ENCODE measurements around the gene MSRB2. TPM values are rescaled to one million over a fixed set of nuclear protein-coding genes. Genes with fewer than 3 reads are reported as not detected.

The MSRB2 gene
- total and polyA plus RNA-seq, 3 experiments from 2014 or later = 3.2 to 12.6 (median 4.3) TPM

GRCh38 chr10:23073527-23073926 is 21.9 kb upstream of the MSRB2 start:
- Histone ChIP-seq H3K9me3 (ENCODE audit: low read length) (no peaks in the 10 kb centered on the region), H3K4me3 (ENCODE audit: low read length) (no peak overlapping the region), H3K36me3 (ENCODE audit: insufficient read depth, low read length) (no peaks in the 10 kb centered on the region), H3K27ac (ENCODE audit: low read depth, low read length) (no peak overlapping the region), H3K4me1 (ENCODE audit: insufficient read depth, low read length) (no peaks in the 10 kb centered on the region), H3K27me3 (ENCODE audit: insufficient read depth, low read length, poor library complexity, severe bottlenecking) (no peaks in the 10 kb centered on the region)
- Mint-ChIP-seq H3K4me1 (no peaks in the 10 kb centered on the region), H3K27ac (no peak overlapping the region), H3K27me3 (peaks cover 7 to 47% of the 10 kb centered on the region in 2 donors), H3K4me3 (no peak overlapping the region), H3K36me3 (no peaks in the 10 kb centered on the region), H3K9me3 (no peaks in the 10 kb centered on the region)
- no peak for DNase-seq
- ChIA-PET CTCF (no interaction called here), POLR2A (no interaction called here)

- H3K27ac Mint-ChIP-seq = no peak overlapping the region
- H3K4me1 ChIP-seq (ENCODE audit: insufficient read depth, low read length) = no peaks in the 10 kb centered on the region
- no peak for DNase-seq
- H3K27ac ChIP-seq (ENCODE audit: low read depth, low read length) = no peak overlapping the region
- H3K4me3 Mint-ChIP-seq = no peak overlapping the region
- peaks cover 7% of the 10 kb centered on the region for H3K27me3 ChIP-seq (ENCODE audit: insufficient read depth, low read length, poor library complexity, severe bottlenecking)
- CTCF ChIA-PET = no interaction called here
- H3K4me1 Mint-ChIP-seq = no peaks in the 10 kb centered on the region
- no peaks in the 10 kb centered on the region for H3K36me3 ChIP-seq (ENCODE audit: insufficient read depth, low read length)
- H3K9me3 Mint-ChIP-seq = no peaks in the 10 kb centered on the region
- H3K9me3 ChIP-seq (ENCODE audit: low read length) = no peaks in the 10 kb centered on the region
- H3K4me3 ChIP-seq (ENCODE audit: low read length) = no peak overlapping the region
- peaks cover 15 to 61% of the 10 kb centered on the region in 2 donors for H3K27me3 Mint-ChIP-seq
- no peaks in the 10 kb centered on the region for H3K36me3 Mint-ChIP-seq
- POLR2A ChIA-PET = no interaction called here
These were observed 19.7 kb upstream of the MSRB2 start for GRCh38 chr10:23075672-23076071.

GRCh38 chr10:23078114-23078513 is 17.3 kb upstream of the MSRB2 start:
- peaks cover 7% of the 10 kb centered on the region for H3K27me3 ChIP-seq (ENCODE audit: insufficient read depth, low read length, poor library complexity, severe bottlenecking)
- no peak overlapping the region for H3K4me3 ChIP-seq (ENCODE audit: low read length)
- H3K4me1 Mint-ChIP-seq = no peaks in the 10 kb centered on the region

GRCh38 chr10:23079700-23080099 is 15.7 kb upstream of the MSRB2 start:
- Mint-ChIP-seq H3K36me3 (no peaks in the 10 kb centered on the region), H3K27ac (no peak overlapping the region), H3K27me3 (peaks cover 27 to 75% of the 10 kb centered on the region in 2 donors), H3K9me3 (no peaks in the 10 kb centered on the region), H3K4me3 (no peak overlapping the region), H3K4me1 (no peaks in the 10 kb centered on the region)
- Histone ChIP-seq H3K36me3 (ENCODE audit: insufficient read depth, low read length) (no peaks in the 10 kb centered on the region), H3K9me3 (ENCODE audit: low read length) (no peaks in the 10 kb centered on the region), H3K4me3 (ENCODE audit: low read length) (no peak overlapping the region), H3K27ac (ENCODE audit: low read depth, low read length) (no peak overlapping the region), H3K4me1 (ENCODE audit: insufficient read depth, low read length) (no peaks in the 10 kb centered on the region), H3K27me3 (ENCODE audit: insufficient read depth, low read length, poor library complexity, severe bottlenecking) (peaks cover 7% of the 10 kb centered on the region)
- ChIA-PET CTCF (no interaction called here), POLR2A (no interaction called here)
- no peak for DNase-seq

More at GRCh38 chr10:23078114-23078513, 17.3 kb upstream of the MSRB2 start:
- Mint-ChIP-seq H3K9me3 (no peaks in the 10 kb centered on the region), H3K27ac (no peak overlapping the region), H3K27me3 (peaks cover 27 to 76% of the 10 kb centered on the region in 2 donors), H3K4me3 (no peak overlapping the region), H3K36me3 (no peaks in the 10 kb centered on the region)
- no peak for DNase-seq
- H3K9me3 ChIP-seq (ENCODE audit: low read length) = no peaks in the 10 kb centered on the region
- H3K4me1 ChIP-seq (ENCODE audit: insufficient read depth, low read length) = no peaks in the 10 kb centered on the region
- POLR2A ChIA-PET = no interaction called here
- no peak overlapping the region for H3K27ac ChIP-seq (ENCODE audit: low read depth, low read length)
- CTCF ChIA-PET = no interaction called here
- no peaks in the 10 kb centered on the region for H3K36me3 ChIP-seq (ENCODE audit: insufficient read depth, low read length)

- CTCF ChIA-PET = no interaction called here
- Histone ChIP-seq H3K36me3 (ENCODE audit: insufficient read depth, low read length) (no peaks in the 10 kb centered on the region), H3K4me1 (ENCODE audit: insufficient read depth, low read length) (no peaks in the 10 kb centered on the region), H3K27me3 (ENCODE audit: insufficient read depth, low read length, poor library complexity, severe bottlenecking) (peaks cover 7% of the 10 kb centered on the region), H3K9me3 (ENCODE audit: low read length) (no peaks in the 10 kb centered on the region), H3K4me3 (ENCODE audit: low read length) (no peak overlapping the region), H3K27ac (ENCODE audit: low read depth, low read length) (no peak overlapping the region)
- H3K27ac Mint-ChIP-seq = no peak overlapping the region
- no peaks in the 10 kb centered on the region for H3K9me3 Mint-ChIP-seq
- DNase-seq = no peak
- H3K36me3 Mint-ChIP-seq = no peaks in the 10 kb centered on the region
- POLR2A ChIA-PET = no interaction called here
- no peak overlapping the region for H3K4me3 Mint-ChIP-seq
- H3K27me3 Mint-ChIP-seq = peaks cover 29 to 73% of the 10 kb centered on the region in 2 donors
- no peaks in the 10 kb centered on the region for H3K4me1 Mint-ChIP-seq
These were observed 15.1 kb upstream of the MSRB2 start for GRCh38 chr10:23080262-23080661.

- ChIA-PET CTCF (no interaction called here), POLR2A (no interaction called here)
- H3K36me3 Mint-ChIP-seq = no peaks in the 10 kb centered on the region
- peaks cover 29 to 64% of the 10 kb centered on the region in 2 donors for H3K27me3 Mint-ChIP-seq
- H3K4me1 Mint-ChIP-seq = no peaks in the 10 kb centered on the region
- peaks cover 7% of the 10 kb centered on the region for H3K27me3 ChIP-seq (ENCODE audit: insufficient read depth, low read length, poor library complexity, severe bottlenecking)
- H3K4me3 ChIP-seq (ENCODE audit: low read length) = no peak overlapping the region
- H3K9me3 Mint-ChIP-seq = no peaks in the 10 kb centered on the region
- no peak overlapping the region for H3K27ac Mint-ChIP-seq
- H3K4me1 ChIP-seq (ENCODE audit: insufficient read depth, low read length) = no peaks in the 10 kb centered on the region
- no peak overlapping the region for H3K4me3 Mint-ChIP-seq
- no peak for DNase-seq
- H3K9me3 ChIP-seq (ENCODE audit: low read length) = no peaks in the 10 kb centered on the region
- no peak overlapping the region for H3K27ac ChIP-seq (ENCODE audit: low read depth, low read length)
- no peaks in the 10 kb centered on the region for H3K36me3 ChIP-seq (ENCODE audit: insufficient read depth, low read length)
These were observed 14.1 kb upstream of the MSRB2 start for GRCh38 chr10:23081221-23081750.

- H3K4me1 Mint-ChIP-seq = no peaks in the 10 kb centered on the region
- no peak overlapping the region for H3K4me3 ChIP-seq (ENCODE audit: low read length)
- ChIA-PET POLR2A (no interaction called here), CTCF (no interaction called here)
- peaks cover 7% of the 10 kb centered on the region for H3K27me3 ChIP-seq (ENCODE audit: insufficient read depth, low read length, poor library complexity, severe bottlenecking)
- H3K4me3 Mint-ChIP-seq = no peak overlapping the region
- H3K27ac Mint-ChIP-seq = no peak overlapping the region
- H3K36me3 Mint-ChIP-seq = no peaks in the 10 kb centered on the region
- no peaks in the 10 kb centered on the region for H3K36me3 ChIP-seq (ENCODE audit: insufficient read depth, low read length)
- H3K4me1 ChIP-seq (ENCODE audit: insufficient read depth, low read length) = no peaks in the 10 kb centered on the region
- H3K9me3 ChIP-seq (ENCODE audit: low read length) = no peaks in the 10 kb centered on the region
- no peak for DNase-seq
- H3K9me3 Mint-ChIP-seq = no peaks in the 10 kb centered on the region
- H3K27me3 Mint-ChIP-seq = peaks cover 28 to 58% of the 10 kb centered on the region in 2 donors
- H3K27ac ChIP-seq (ENCODE audit: low read depth, low read length) = no peak overlapping the region
These were observed 13.5 kb upstream of the MSRB2 start for GRCh38 chr10:23081891-23082290.

GRCh38 chr10:23088609-23089008 is 6.8 kb upstream of the MSRB2 start:
- Mint-ChIP-seq H3K27me3 (peaks cover 5 to 7% of the 10 kb centered on the region in 2 donors), H3K9me3 (peaks cover 0 to 10% (median 4%) of the 10 kb centered on the region in 5 donors), H3K36me3 (no peaks in the 10 kb centered on the region), H3K27ac (no peak overlapping the region), H3K4me3 (no peak overlapping the region), H3K4me1 (no peaks in the 10 kb centered on the region)
- Histone ChIP-seq H3K4me1 (ENCODE audit: insufficient read depth, low read length) (no peaks in the 10 kb centered on the region), H3K27me3 (ENCODE audit: insufficient read depth, low read length, poor library complexity, severe bottlenecking) (no peaks in the 10 kb centered on the region), H3K4me3 (ENCODE audit: low read length) (no peak overlapping the region), H3K27ac (ENCODE audit: low read depth, low read length) (no peak overlapping the region), H3K36me3 (ENCODE audit: insufficient read depth, low read length) (no peaks in the 10 kb centered on the region), H3K9me3 (ENCODE audit: low read length) (no peaks in the 10 kb centered on the region)
- no peak for DNase-seq
- POLR2A ChIA-PET = no interaction called here
- CTCF ChIA-PET = no interaction called here
